ENCODE measurements around the gene ZC3H4.
A peak's percentile ranks its signal among the peaks of the same experiment; 100 is the strongest.

- TF ChIP-seq EP300 (IDR thresholded peaks at IDR 0.05) = no peak
- peak in 5 of 7 experiments; percentile 97 to 99 (median 98) for TF ChIP-seq CTCF (IDR thresholded peaks at IDR 0.05)
- no peak for TF ChIP-seq POLR2A (IDR thresholded peaks at IDR 0.05)
- TF ChIP-seq POLR2AphosphoS5 (IDR thresholded peaks at IDR 0.05) = peak in 2 of 3 donors; percentile 73 to 78
Observed at GRCh38 chr19:47035127-47036096, 78.2 kb downstream of the ZC3H4 start.

All from stomach (tissue), 4 donors.